Testis (tissue), 3 donors: ENCODE data around the gene TCERG1L. TPM values are rescaled to one million over a fixed set of nuclear protein-coding genes. Genes with fewer than 3 reads are reported as not detected.

Source experiments
- DNase-seq: peaks from one replicate; pipeline ENCODE4 v3.0.0-alpha.2; 2019
- H3K27ac ChIP-seq, 2 donors: fragments of 200-600 bp; sonication (generic); one replicate each; pipeline ENCODE4 v1.5.1; 2019
- H3K27me3 ChIP-seq: fragments of 200-600 bp; sonication (generic); one replicate; pipeline ENCODE4 v1.5.1; 2019
- H3K36me3 ChIP-seq: fragments of 200-600 bp; sonication (generic); one replicate; pipeline ENCODE4 v1.5.1; 2017; ENCODE audit warnings: low read depth; ENCODE audit errors: missing control alignments
- H3K4me1 ChIP-seq: fragments of 200-600 bp; sonication (generic); one replicate; pipeline ENCODE4 v1.5.1; 2019
- H3K4me3 ChIP-seq, 2 donors: fragments of 200-600 bp; sonication (generic); one replicate each; pipeline ENCODE4 v1.5.1; 2017 to 2019
- H3K9me3 ChIP-seq: fragments of 200-600 bp; sonication (generic); one replicate; pipeline ENCODE4 v1.5.1; 2017
- POLR2A ChIP-seq: fragments of 450-650 bp; IDR thresholded peaks from one replicate; pipeline ENCODE4 v1.6.1; 2017; ENCODE audit warnings: antibody characterized with exemption, mild to moderate bottlenecking, moderate library complexity
- WGBS, 2 donors: methylation state at CpG; one replicate each; pipeline ENCODE4 v1.1.5; 2018; 5-methylcytosine and 5-hydroxymethylcytosine counted together
- intact Hi-C: fragments of 100-400 bp; cut with DNase I; formaldehyde crosslinking; loops from one replicate; pipeline ENCODE4 v1.15.1; 2023; ENCODE audit warnings: low total_unique reads
- polyA plus RNA-seq: library from polyadenylated mRNA; stranded (reverse); fragments of 350-450 nt; fragmentation: Illumina TruSeq; extraction: RNeasy Lipid Tissue Mini Kit (QIAGEN cat#74804); gene quantifications from one replicate; pipeline ENCODE4 v1.2.3, GENCODE V29; 2014; ENCODE audit warnings: low read depth, low replicate concordance; ENCODE audit not compliant: insufficient read depth
- total RNA-seq, 2 donors: library from RNA; depleted of rRNA; stranded (reverse); fragments of >200 nt; gene quantifications; one replicate each; pipeline ENCODE4 v1.2.3, GENCODE V29; 2016
- TF ChIP-seq, protein P1 (sequence below), 3 experiments: fragments of 450-650 bp in 2 of 3; fragments of 200-600 bp in 1 of 3; sonication (generic) in 1 of 3; IDR thresholded peaks; one replicate each; pipeline ENCODE4 v1.5.1; 2016 to 2019; ENCODE audit warnings: antibody characterized with exemption in 3 of 3, mild to moderate bottlenecking in 2 of 3, moderate library complexity in 1 of 3

The TCERG1L gene
- total and polyA plus RNA-seq, 3 donors from 2014 or later, result 3.0 to 8.3 (median 7.7) TPM

GRCh38 chr10:131078131-131078881 is 233.2 kb downstream of the TCERG1L start:
- intact Hi-C loops, result no loop called here

DNA sequence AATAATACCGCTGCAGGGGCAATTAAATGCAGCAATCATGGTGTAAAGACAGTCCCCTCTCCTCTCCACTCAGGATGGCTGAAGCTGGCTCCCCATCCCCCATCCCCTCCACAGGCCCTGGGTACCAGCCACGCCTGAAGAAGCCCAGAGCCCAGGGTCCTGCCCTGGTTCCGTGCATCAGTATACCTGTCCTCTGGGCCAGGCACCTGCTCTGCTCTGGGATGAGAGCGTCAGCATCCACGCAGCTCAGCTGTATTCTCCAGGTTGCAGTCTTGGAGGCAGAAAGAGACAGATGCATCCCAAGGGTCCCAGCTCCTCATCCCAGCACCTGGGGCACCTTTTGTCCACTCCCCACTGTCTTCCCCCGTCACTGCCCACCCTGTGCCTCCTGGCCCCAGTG is 233.8 kb downstream of the TCERG1L start:
- 90 to 92% methylated on average over 6 of the region's 6 CpGs for WGBS, 2 donors

More at GRCh38 chr10:131078131-131078881, 233.2 kb downstream of the TCERG1L start:
- WGBS, 2 donors, result 86 to 94% methylated on average over 18 of the region's 18 CpGs
- no peaks in the 10 kb centered on the region for H3K27me3 ChIP-seq
- H3K4me3 ChIP-seq, result no peak overlapping the region
- H3K27ac ChIP-seq, result no peak overlapping the region
- no peaks in the 10 kb centered on the region for H3K36me3 ChIP-seq
- no peaks in the 10 kb centered on the region for H3K9me3 ChIP-seq
- H3K4me1 ChIP-seq, result peaks cover 26% of the 10 kb centered on the region
- no peak for DNase-seq
- TF ChIP-seq, protein P1, sequence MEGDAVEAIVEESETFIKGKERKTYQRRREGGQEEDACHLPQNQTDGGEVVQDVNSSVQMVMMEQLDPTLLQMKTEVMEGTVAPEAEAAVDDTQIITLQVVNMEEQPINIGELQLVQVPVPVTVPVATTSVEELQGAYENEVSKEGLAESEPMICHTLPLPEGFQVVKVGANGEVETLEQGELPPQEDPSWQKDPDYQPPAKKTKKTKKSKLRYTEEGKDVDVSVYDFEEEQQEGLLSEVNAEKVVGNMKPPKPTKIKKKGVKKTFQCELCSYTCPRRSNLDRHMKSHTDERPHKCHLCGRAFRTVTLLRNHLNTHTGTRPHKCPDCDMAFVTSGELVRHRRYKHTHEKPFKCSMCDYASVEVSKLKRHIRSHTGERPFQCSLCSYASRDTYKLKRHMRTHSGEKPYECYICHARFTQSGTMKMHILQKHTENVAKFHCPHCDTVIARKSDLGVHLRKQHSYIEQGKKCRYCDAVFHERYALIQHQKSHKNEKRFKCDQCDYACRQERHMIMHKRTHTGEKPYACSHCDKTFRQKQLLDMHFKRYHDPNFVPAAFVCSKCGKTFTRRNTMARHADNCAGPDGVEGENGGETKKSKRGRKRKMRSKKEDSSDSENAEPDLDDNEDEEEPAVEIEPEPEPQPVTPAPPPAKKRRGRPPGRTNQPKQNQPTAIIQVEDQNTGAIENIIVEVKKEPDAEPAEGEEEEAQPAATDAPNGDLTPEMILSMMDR (IDR thresholded peaks at IDR 0.05), result no peak
- no peak for TF ChIP-seq POLR2A

DNA sequence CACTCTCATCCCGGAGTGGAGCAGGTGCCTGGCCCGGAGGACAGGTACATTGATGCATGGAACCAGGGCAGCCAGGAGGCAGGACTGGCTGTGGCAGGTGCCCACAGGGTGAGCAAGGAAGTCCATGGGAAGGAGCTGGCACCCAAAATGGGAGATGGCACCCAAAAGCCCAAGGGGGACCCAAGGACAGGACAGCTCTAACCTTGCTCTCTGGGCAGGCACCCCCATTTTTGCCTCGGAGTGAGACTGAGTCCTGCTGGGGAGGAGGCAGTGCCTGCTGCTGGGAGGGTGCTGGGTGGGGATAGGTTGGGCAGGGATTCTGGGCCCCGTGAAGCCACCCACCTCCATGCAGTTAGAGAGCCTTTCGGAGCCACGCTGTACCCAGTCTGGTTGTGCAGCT is 234.5 kb downstream of the TCERG1L start:
- Histone ChIP-seq H3K36me3 (no peaks in the 10 kb centered on the region), H3K27ac (no peak overlapping the region), H3K4me1 (peaks cover 14% of the 10 kb centered on the region), H3K4me3 (no peak overlapping the region), H3K9me3 (no peaks in the 10 kb centered on the region), H3K27me3 (no peaks in the 10 kb centered on the region)
- WGBS, 2 donors, result 85 to 88% methylated on average over 5 to 6 of the region's 6 CpGs
- TF ChIP-seq, protein P1 (IDR thresholded peaks at IDR 0.05), result no peak
- no peak for TF ChIP-seq POLR2A
- intact Hi-C loops, result no loop called here
- DNase-seq, result no peak

More for the DNA sequence above, 233.8 kb downstream of the TCERG1L start:
- Histone ChIP-seq H3K9me3 (no peaks in the 10 kb centered on the region), H3K27ac (no peak overlapping the region), H3K27me3 (no peaks in the 10 kb centered on the region), H3K4me3 (no peak overlapping the region), H3K36me3 (no peaks in the 10 kb centered on the region), H3K4me1 (peaks cover 20% of the 10 kb centered on the region)
- peak; percentile 8 for DNase-seq
- no peak for TF ChIP-seq POLR2A
- TF ChIP-seq, protein P1 (IDR thresholded peaks at IDR 0.05), result no peak
- intact Hi-C loops, result no loop called here

- intact Hi-C loops, result no loop called here
- no peaks in the 10 kb centered on the region for H3K36me3 ChIP-seq
- no peak for DNase-seq
- peaks cover 7% of the 10 kb centered on the region for H3K4me1 ChIP-seq
- TF ChIP-seq, protein P1 (IDR thresholded peaks at IDR 0.05), result no peak
- no peak for TF ChIP-seq POLR2A
- H3K4me3 ChIP-seq, result no peak overlapping the region
- H3K9me3 ChIP-seq, result no peaks in the 10 kb centered on the region
- no peak overlapping the region for H3K27ac ChIP-seq
- H3K27me3 ChIP-seq, result no peaks in the 10 kb centered on the region
- 72 to 84% methylated on average over 7 to 8 of the region's 8 CpGs for WGBS, 2 donors
These were observed 235.2 kb downstream of the TCERG1L start for GRCh38 chr10:131076356-131076755.
